ENCODE data around the gene LRRC47.
A peak's percentile ranks its signal among the peaks of the same experiment; 100 is the strongest.

LRRC47 gene

GRCh38 chr1:3772027-3772714, 24.1 kb downstream of the LRRC47 start:
- TF ChIP-seq, protein P1, sequence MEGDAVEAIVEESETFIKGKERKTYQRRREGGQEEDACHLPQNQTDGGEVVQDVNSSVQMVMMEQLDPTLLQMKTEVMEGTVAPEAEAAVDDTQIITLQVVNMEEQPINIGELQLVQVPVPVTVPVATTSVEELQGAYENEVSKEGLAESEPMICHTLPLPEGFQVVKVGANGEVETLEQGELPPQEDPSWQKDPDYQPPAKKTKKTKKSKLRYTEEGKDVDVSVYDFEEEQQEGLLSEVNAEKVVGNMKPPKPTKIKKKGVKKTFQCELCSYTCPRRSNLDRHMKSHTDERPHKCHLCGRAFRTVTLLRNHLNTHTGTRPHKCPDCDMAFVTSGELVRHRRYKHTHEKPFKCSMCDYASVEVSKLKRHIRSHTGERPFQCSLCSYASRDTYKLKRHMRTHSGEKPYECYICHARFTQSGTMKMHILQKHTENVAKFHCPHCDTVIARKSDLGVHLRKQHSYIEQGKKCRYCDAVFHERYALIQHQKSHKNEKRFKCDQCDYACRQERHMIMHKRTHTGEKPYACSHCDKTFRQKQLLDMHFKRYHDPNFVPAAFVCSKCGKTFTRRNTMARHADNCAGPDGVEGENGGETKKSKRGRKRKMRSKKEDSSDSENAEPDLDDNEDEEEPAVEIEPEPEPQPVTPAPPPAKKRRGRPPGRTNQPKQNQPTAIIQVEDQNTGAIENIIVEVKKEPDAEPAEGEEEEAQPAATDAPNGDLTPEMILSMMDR (IDR thresholded peaks at IDR 0.05; ENCODE audit: insufficient read depth, low read depth, low read length, missing control alignments) = no peak
- DNase-seq (ENCODE audit: low read depth) = peak; percentile 92
- H3K4me3 ChIP-seq (ENCODE audit: low read depth, low read length) = peak overlapping the region; percentile 64

DNA sequence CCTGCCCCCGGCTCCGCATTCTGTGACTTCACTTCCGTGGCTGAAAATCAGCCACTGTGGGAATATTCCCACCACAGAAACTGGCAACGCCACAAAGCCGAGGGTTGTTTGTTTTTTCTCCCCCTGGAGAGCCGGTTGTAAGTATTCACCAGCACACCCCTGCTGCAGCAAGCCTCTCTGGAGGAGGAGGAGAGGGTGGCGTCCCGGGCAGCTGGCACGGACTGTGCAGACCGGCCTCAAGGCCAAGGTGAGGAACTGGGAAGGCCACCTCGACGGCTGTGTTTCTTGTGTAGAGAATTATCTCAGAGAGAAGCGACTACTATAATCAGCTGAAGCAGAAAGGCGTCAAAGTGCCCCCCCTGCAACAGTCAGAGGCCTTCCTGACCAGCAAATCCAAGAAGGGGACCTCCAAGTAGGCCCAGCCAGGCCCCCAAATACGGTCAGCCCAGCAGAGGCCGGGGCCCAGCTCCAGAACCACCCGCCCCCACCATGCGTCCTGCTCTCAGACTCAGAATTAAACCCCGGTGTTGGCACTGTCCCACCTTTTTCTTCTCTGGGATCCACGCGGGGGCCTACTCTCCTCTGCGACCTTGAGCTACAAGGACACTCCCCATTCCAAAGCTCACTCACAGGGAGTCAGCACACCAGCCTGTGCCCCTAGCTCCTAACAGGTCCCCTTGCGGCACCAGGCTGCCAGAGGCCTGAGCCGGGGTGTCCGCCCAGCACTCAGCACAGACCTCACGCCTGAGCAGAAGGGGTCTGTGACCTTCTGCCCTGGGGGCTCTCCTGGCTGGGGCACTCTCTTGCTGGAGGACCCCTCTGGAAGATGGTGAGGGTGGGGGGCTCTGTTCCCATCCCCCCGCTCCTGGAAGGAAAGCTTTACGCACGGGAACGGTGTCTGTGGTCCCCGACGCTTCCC, 24.9 kb downstream of the LRRC47 start:
- no peak for DNase-seq (ENCODE audit: low read depth)
- TF ChIP-seq, protein P1 (IDR thresholded peaks at IDR 0.05; ENCODE audit: insufficient read depth, low read depth, low read length, missing control alignments) = no peak
- H3K4me3 ChIP-seq (ENCODE audit: low read depth, low read length) = peak overlapping the region; percentile 64

GRCh38 chr1:3770047-3770765, 26.1 kb downstream of the LRRC47 start:
- TF ChIP-seq, protein P1 (IDR thresholded peaks at IDR 0.05; ENCODE audit: insufficient read depth, low read depth, low read length, missing control alignments) = no peak
- no peak overlapping the region for H3K4me3 ChIP-seq (ENCODE audit: low read depth, low read length)
- no peak for DNase-seq (ENCODE audit: low read depth)

GRCh38 chr1:3768811-3769390, 27.4 kb downstream of the LRRC47 start:
- DNase-seq (ENCODE audit: low read depth) = no peak
- TF ChIP-seq, protein P1 (IDR thresholded peaks at IDR 0.05; ENCODE audit: insufficient read depth, low read depth, low read length, missing control alignments) = no peak
- no peak overlapping the region for H3K4me3 ChIP-seq (ENCODE audit: low read depth, low read length)

DNA sequence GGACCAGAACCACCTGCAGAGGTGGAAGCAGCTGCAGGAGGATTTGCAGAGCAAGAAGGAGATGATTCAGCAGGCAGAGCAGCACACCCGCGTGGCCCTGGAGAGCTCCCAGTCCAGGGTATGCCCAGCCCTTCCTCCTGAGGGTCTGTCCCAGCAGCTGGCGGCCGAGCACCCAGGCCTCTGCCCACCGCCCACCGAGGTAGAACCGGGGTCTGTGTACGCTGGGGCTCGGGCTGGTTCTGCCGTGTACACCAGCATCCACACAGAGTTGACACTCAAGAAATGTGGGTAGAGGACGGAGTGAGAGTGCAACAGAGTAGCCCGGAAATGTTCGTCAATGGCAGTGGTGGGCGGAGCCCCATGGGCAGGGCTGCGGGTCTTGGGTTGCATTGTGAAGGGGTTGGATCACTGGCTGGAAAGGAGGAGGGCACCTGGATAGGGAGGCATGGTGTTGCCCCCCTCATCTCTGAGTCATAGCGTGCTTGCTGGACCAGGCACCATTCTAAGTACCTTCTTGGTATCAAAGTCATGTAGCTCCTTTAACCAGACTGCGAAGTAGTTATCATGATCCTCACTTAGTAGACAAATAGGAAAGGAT, 28.9 kb downstream of the LRRC47 start:
- no peak for DNase-seq (ENCODE audit: low read depth)
- no peak overlapping the region for H3K4me3 ChIP-seq (ENCODE audit: low read depth, low read length)
- TF ChIP-seq, protein P1 (IDR thresholded peaks at IDR 0.05; ENCODE audit: insufficient read depth, low read depth, low read length, missing control alignments) = no peak
